GM12878 (cell line): ENCODE data around the gene PLA2G4A. TPM values are rescaled to one million over a fixed set of nuclear protein-coding genes. Genes with fewer than 3 reads are reported as not detected.

Experiments used
- ATAC-seq: fragments of 200-7000 bp; cut with Tn5 transposase; 3 replicates; pipeline ENCODE4 v1.9.1; 2020; ENCODE audit warnings: mild to moderate bottlenecking, moderate library complexity
- BruUV-seq: library from RNA; stranded (reverse); fragments of 400-500 nt; replicated peaks from 2 replicates; lab custom pipeline; 2021; lab: Mats Ljungman, UMichigan
- CTCF ChIA-PET: fragments of 300-600 bp; sonication (Branson Sonifier 250); formaldehyde crosslinking; extraction: SDS; loops from one replicate; lab custom pipeline; 2021; ENCODE audit warnings: inconsistent platforms; lab: Yijun Ruan, JAX
- POLR2A ChIA-PET: fragments of 350-600 bp; formaldehyde crosslinking; extraction: SDS; loops from one replicate; lab custom pipeline; 2021; ENCODE audit warnings: inconsistent platforms; lab: Charles Lee
- RAD21 ChIA-PET: fragments of 300-600 bp; sonication (Branson Sonifier 250); formaldehyde crosslinking; loops from one replicate; lab custom pipeline; 2023; ENCODE audit warnings: antibody characterized with exemption; ENCODE audit not compliant: unreplicated experiment; lab: Charles Lee
- SMC1A ChIA-PET: fragments of 300-600 bp; sonication (Branson Sonifier 250); formaldehyde crosslinking; loops from one replicate; lab custom pipeline; 2023; ENCODE audit not compliant: unreplicated experiment, uncharacterized antibody; lab: Charles Lee
- DNase-seq: peaks from one replicate; pipeline ENCODE4 v3.0.0-alpha.2; 2011; ENCODE audit warnings: low read depth, low spot score
- FAIRE-seq: peaks from 3 replicates; lab custom pipeline; 2011; peaks lifted over from hg19 to GRCh38; lab: Jason Lieb, UNC
- H2AFZ ChIP-seq: 2 replicates; pipeline ENCODE4 v1.6.0; 2011; ENCODE audit warnings: low read depth, low read length, control low read depth; ENCODE audit not compliant: control insufficient read depth
- H3K27ac ChIP-seq: 2 replicates; pipeline ENCODE4 v1.5.1; 2011; ENCODE audit warnings: control low read depth; ENCODE audit not compliant: control insufficient read depth, insufficient read depth
- H3K27me3 ChIP-seq, 2 experiments: replicated peaks in 1 of 2; 2 replicates each; pipeline versions ENCODE4 v1.6.0 to v1.6.1; 2011; ENCODE audit warnings: low read length in 1 of 2; ENCODE audit not compliant: control insufficient read depth in 2 of 2, insufficient read depth in 2 of 2
- H3K36me3 ChIP-seq, 2 experiments: 2 replicates each; pipeline ENCODE4 v1.5.1; 2011; ENCODE audit warnings: low read length in 1 of 2; ENCODE audit not compliant: control insufficient read depth in 2 of 2, insufficient read depth in 2 of 2
- H3K4me1 ChIP-seq: 2 replicates; pipeline ENCODE4 v1.6.1; 2011; ENCODE audit warnings: mild to moderate bottlenecking, low read length, moderate library complexity, mixed read lengths; ENCODE audit not compliant: control insufficient read depth, insufficient read depth
- H3K4me2 ChIP-seq: 2 replicates; pipeline ENCODE4 v1.6.0; 2011; ENCODE audit warnings: control low read depth; ENCODE audit not compliant: control insufficient read depth, insufficient read depth
- H3K4me3 ChIP-seq: fragments of 200-600 bp; sonication (generic); 2 replicates; pipeline ENCODE4 v1.5.1; 2016
- H3K79me2 ChIP-seq: 2 replicates; pipeline ENCODE4 v1.6.0; 2011; ENCODE audit warnings: low read length; ENCODE audit not compliant: control insufficient read depth, insufficient read depth
- H3K9ac ChIP-seq: 2 replicates; pipeline ENCODE4 v1.8.0; 2011; ENCODE audit warnings: low read length, control low read depth, mixed read lengths; ENCODE audit not compliant: control insufficient read depth, insufficient read depth
- H3K9me3 ChIP-seq: replicated peaks from 3 replicates; pipeline ENCODE4 v1.5.1; 2011; ENCODE audit warnings: mild to moderate bottlenecking, low read length; ENCODE audit not compliant: control insufficient read depth, insufficient read depth
- H4K20me1 ChIP-seq: 2 replicates; pipeline ENCODE4 v1.6.0; 2011; ENCODE audit not compliant: control insufficient read depth, insufficient read depth
- BACH1 ChIP-seq: fragments of 450-650 bp; IDR thresholded peaks from 2 replicates; pipeline ENCODE4 v1.6.1; 2017; ENCODE audit warnings: mild to moderate bottlenecking, borderline replicate concordance
- BMI1 ChIP-seq: fragments of 450-650 bp; IDR thresholded peaks from 2 replicates; pipeline ENCODE4 v1.6.1; 2016; ENCODE audit warnings: mild to moderate bottlenecking, moderate library complexity, borderline replicate concordance
- FOS ChIP-seq: IDR thresholded peaks from 3 replicates; pipeline ENCODE4 v1.6.1; 2011; ENCODE audit warnings: borderline replicate concordance; ENCODE audit not compliant: insufficient read length; ENCODE audit errors: extremely low read depth
- FOXM1 ChIP-seq: IDR thresholded peaks from 2 replicates; pipeline ENCODE4 v1.6.1; 2012; ENCODE audit warnings: low read depth, mild to moderate bottlenecking, inconsistent platforms, low read length, moderate library complexity
- HDGF ChIP-seq: fragments of 450-650 bp; IDR thresholded peaks from 2 replicates; pipeline ENCODE4 v1.6.1; 2016; ENCODE audit warnings: antibody characterized with exemption
- PAX8 ChIP-seq: fragments of 450-650 bp; IDR thresholded peaks from 2 replicates; pipeline ENCODE4 v1.6.1; 2017; ENCODE audit warnings: mild to moderate bottlenecking, moderate library complexity
- POLR2AphosphoS5 ChIP-seq: IDR thresholded peaks from 2 replicates; pipeline ENCODE4 v1.6.1; 2011; ENCODE audit warnings: mild to moderate bottlenecking, low read length, inconsistent platforms
- RBBP5 ChIP-seq: fragments of 200-600 bp; sonication (generic); conservative IDR thresholded peaks from 2 replicates; pipeline ENCODE4 v1.6.1; 2016
- SREBF2 ChIP-seq: IDR thresholded peaks from 2 replicates; pipeline ENCODE4 v1.6.1; 2012; ENCODE audit warnings: mild to moderate bottlenecking, low read length
- STAT3 ChIP-seq: IDR thresholded peaks from 2 replicates; pipeline ENCODE4 v1.6.1; 2011; ENCODE audit warnings: low read depth, low read length, improper control_type of control experiment
- ZBED1 ChIP-seq: IDR thresholded peaks from 2 replicates; pipeline ENCODE4 v1.6.1; 2016; ENCODE audit warnings: borderline replicate concordance
- WGBS: methylation state at CpG from one replicate; pipeline ENCODE4 v1.1.6; 2016; ENCODE audit warnings: low lambda C conversion rate; ENCODE audit not compliant: insufficient replicate concordance, insufficient coverage; ENCODE audit errors: missing lambda C conversion rate; 5-methylcytosine and 5-hydroxymethylcytosine counted together
- in situ Hi-C: fragments of 300-500 bp; cut with MboI; formaldehyde crosslinking; loops from 9 replicates; pipeline ENCODE4 v1.14.3; 2018; ENCODE audit warnings: mixed read lengths
- intact Hi-C: fragments of 100-400 bp; cut with micrococcal nuclease; formaldehyde crosslinking; loops from one replicate; pipeline ENCODE4 v1.14.2; 2022; ENCODE audit not compliant: unreplicated experiment
- polyA plus RNA-seq, 11 experiments: library from polyadenylated mRNA; depleted of rRNA in 4 of 11; unstranded in 6 of 11; stranded (reverse) in 5 of 11; fragments of >200 nt; fragmentation: Nextera tagmentation in 4 of 11; fragmentation: Illumina TruSeq in 1 of 11; extraction: Ambion mirVana in 4 of 11; extraction: Trizol in 1 of 11; gene quantifications; 1 replicate in 1 of 11; 2 replicates in 10 of 11; pipeline versions ENCODE4 v1.2.1 to v1.2.3, GENCODE V29; 2011 to 2016; ENCODE audit warnings: inconsistent platforms in 2 of 11, missing spikeins in 2 of 11, low read depth in 1 of 11
- total RNA-seq, 4 experiments: library from RNA; depleted of rRNA in 3 of 4; stranded (reverse); fragments of >200 nt in 3 of 4; fragmentation: Illumina TruSeq in 1 of 4; extraction: Trizol in 1 of 4; gene quantifications; 2 replicates each; pipeline versions ENCODE4 v1.2.1 to v1.2.3, GENCODE V29; 2013 to 2021
- TF ChIP-seq, protein P1 (sequence below): IDR thresholded peaks from 2 replicates; pipeline ENCODE4 v1.6.1; 2011; ENCODE audit warnings: borderline replicate concordance, low read depth, mild to moderate bottlenecking, moderate library complexity, low read length; ENCODE audit not compliant: insufficient read depth, poor library complexity, severe bottlenecking
- TF ChIP-seq, protein P2 (sequence below): fragments of 450-650 bp; IDR thresholded peaks from 2 replicates; pipeline ENCODE4 v1.6.1; 2017; ENCODE audit warnings: low read depth, mild to moderate bottlenecking, moderate library complexity

The PLA2G4A gene
- total and polyA plus RNA-seq, 10 of the 15 experiments (the other 5 are each of a cell fraction or from before 2014, with no cell fraction given) = 0.70 to 3.3 (median 1.5) TPM; not detected in 1

DNA sequence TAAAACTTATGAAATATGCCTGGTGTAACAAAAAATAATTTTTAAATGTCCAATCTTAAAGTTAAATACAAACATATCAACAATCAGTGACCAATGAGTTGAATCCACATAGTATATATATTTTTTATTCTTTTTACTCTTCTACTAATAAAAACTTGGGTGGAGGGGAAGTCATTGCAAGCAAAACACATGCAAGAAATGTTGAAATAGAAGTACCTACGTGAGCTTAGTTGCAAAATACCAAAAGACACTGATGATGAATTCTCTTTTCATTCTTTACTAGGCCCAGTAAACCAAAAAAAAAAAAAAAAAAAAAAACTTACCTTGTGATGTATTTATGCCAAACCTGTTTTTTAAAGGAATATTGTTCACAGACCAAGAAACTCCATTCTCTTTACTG is 26.4 kb upstream of the PLA2G4A start:
- no peaks in the 10 kb centered on the region for H3K36me3 ChIP-seq

DNA sequence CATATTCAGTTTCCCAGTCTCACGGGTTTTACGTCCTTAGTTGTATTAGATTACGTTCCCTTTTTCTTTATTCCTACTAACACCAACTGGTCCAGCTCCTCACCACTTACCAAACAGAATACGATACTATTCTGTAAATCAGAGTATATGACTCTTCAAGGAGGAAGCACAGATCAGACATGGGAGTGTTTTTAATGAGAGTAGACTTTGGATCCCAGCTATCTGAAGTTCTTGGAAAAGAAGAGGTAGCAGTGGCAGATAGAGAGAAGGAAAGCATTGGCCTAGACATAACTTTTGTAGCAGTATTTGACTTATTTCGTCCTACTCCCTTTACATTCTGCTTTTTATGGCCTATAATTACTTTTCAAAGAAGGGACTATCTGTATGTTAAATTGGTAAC is 24.1 kb upstream of the PLA2G4A start:
- in situ Hi-C loops = loop anchor here (10.0 kb wide), 2 partner anchors 190 to 320 kb away; no protein-coding TSS in a partner anchor
- Histone ChIP-seq H3K4me3 (no peak overlapping the region), H3K4me2 (no peak overlapping the region), H3K27me3 (no peaks in the 10 kb centered on the region), H3K4me1 (peaks cover 3% of the 10 kb centered on the region), H3K9ac (no peak overlapping the region), H3K36me3 (no peaks in the 10 kb centered on the region), H3K9me3 (no peaks in the 10 kb centered on the region), H3K79me2 (no peaks in the 10 kb centered on the region), H3K27ac (no peak overlapping the region), H2AFZ (no peak overlapping the region), H4K20me1 (no peaks in the 10 kb centered on the region)
- ATAC-seq (no peak), FAIRE-seq (no peak), DNase-seq (no peak)
- 54% methylated on average over 4 of the region's 5 CpGs for WGBS
- ChIA-PET POLR2A (no interaction called here), RAD21 (interaction anchor here (1.3 kb wide), 1 partner anchor 319 kb away, joined by 3 read pairs; no protein-coding TSS in a partner anchor), CTCF (interaction anchor here (2.8 kb wide), 1 partner anchor 199 kb away, joined by 17 read pairs; no protein-coding TSS in a partner anchor), SMC1A (interaction anchor here (1.0 kb wide), 1 partner anchor 322 kb away, joined by 3 read pairs; no protein-coding TSS in a partner anchor)
- intact Hi-C loops = loop anchor here (10.0 kb wide), 1 partner anchor 60 kb away; no protein-coding TSS in a partner anchor
- no TSS peak for BruUV-seq
- no peak for TF ChIP-seq ZBED1
- no peak for TF ChIP-seq SREBF2
- no peak for TF ChIP-seq PAX8
- TF ChIP-seq, protein P1, sequence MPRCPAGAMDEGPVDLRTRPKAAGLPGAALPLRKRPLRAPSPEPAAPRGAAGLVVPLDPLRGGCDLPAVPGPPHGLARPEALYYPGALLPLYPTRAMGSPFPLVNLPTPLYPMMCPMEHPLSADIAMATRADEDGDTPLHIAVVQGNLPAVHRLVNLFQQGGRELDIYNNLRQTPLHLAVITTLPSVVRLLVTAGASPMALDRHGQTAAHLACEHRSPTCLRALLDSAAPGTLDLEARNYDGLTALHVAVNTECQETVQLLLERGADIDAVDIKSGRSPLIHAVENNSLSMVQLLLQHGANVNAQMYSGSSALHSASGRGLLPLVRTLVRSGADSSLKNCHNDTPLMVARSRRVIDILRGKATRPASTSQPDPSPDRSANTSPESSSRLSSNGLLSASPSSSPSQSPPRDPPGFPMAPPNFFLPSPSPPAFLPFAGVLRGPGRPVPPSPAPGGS = no peak
- no peak for TF ChIP-seq BACH1
- TF ChIP-seq FOS = no peak
- no peak for TF ChIP-seq HDGF
- no peak for TF ChIP-seq FOXM1
- TF ChIP-seq, protein P2, sequence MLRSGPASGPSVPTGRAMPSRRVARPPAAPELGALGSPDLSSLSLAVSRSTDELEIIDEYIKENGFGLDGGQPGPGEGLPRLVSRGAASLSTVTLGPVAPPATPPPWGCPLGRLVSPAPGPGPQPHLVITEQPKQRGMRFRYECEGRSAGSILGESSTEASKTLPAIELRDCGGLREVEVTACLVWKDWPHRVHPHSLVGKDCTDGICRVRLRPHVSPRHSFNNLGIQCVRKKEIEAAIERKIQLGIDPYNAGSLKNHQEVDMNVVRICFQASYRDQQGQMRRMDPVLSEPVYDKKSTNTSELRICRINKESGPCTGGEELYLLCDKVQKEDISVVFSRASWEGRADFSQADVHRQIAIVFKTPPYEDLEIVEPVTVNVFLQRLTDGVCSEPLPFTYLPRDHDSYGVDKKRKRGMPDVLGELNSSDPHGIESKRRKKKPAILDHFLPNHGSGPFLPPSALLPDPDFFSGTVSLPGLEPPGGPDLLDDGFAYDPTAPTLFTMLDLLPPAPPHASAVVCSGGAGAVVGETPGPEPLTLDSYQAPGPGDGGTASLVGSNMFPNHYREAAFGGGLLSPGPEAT = no peak

More for the DNA sequence above, 26.4 kb upstream of the PLA2G4A start:
- Histone ChIP-seq H3K4me1 (peaks cover 3% of the 10 kb centered on the region), H2AFZ (no peak overlapping the region), H3K27me3 (no peaks in the 10 kb centered on the region), H3K79me2 (no peaks in the 10 kb centered on the region), H3K4me3 (no peak overlapping the region), H3K27ac (no peak overlapping the region), H3K4me2 (no peak overlapping the region), H3K9ac (no peak overlapping the region), H4K20me1 (no peaks in the 10 kb centered on the region), H3K9me3 (no peaks in the 10 kb centered on the region)
- RAD21 ChIA-PET = interaction anchor here (0.6 kb wide), 1 partner anchor 319 kb away, joined by 5 read pairs; no protein-coding TSS in a partner anchor
- in situ Hi-C loops (loop anchor here (10.0 kb wide), 2 partner anchors 188 to 318 kb away; no protein-coding TSS in a partner anchor), intact Hi-C loops (loop anchor here (10.0 kb wide), 1 partner anchor 62 kb away; no protein-coding TSS in a partner anchor)
- FAIRE-seq (no peak), ATAC-seq (no peak), DNase-seq (no peak)
- SMC1A ChIA-PET = no interaction called here
- WGBS = 0% methylated on average over 1 of the region's 1 CpG
- CTCF ChIA-PET = no interaction called here
- no peak for TF ChIP-seq STAT3
- no peak for TF ChIP-seq BMI1
- no peak for TF ChIP-seq POLR2AphosphoS5
- no peak for TF ChIP-seq RBBP5
- BruUV-seq = no TSS peak
- POLR2A ChIA-PET = no interaction called here
